ENCODE measurements around the gene P2RY2. TPM values are rescaled to one million over a fixed set of nuclear protein-coding genes. Genes with fewer than 3 reads are reported as not detected.

P2RY2 gene
- total RNA-seq, 1 donor from 2014 or later, result not detected

DNA sequence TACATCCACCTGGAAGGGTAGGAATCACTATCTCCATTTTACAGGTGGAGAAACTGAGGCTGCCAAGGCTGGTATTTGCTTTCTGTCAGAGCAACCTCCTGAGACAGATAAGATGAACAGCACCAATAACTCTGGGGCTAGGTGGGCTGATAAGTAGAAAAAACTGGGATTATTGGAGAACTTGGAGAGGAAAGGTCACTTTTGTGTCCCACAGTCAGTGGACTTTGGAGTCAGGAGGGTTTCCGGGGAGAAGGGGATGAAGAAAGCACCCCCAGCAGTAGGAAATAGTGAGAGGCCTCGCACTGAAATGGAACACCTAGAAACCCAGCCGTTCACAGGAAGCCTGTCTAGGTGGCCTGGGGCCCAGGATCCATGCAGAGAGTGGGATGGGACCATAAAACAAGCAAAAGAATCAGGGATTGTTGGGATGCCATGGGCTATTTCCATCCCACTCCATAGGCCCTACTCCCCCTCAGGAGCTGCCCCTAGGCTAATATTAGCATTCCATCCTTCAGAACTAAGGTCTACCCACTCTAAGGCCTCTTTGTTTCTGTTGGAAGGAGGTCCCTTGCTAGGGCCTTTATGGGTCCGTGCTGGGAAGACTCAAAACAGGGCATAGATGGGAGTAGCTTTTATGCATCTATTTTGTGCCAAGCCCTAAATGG lies 45.0 kb upstream of the P2RY2 start:
- DNase-seq (ENCODE audit: extremely low spot score, unreplicated experiment), result no peak
- no peak overlapping the region for H3K4me3 Mint-ChIP-seq (ENCODE audit: unreplicated experiment)
- H3K27ac Mint-ChIP-seq (ENCODE audit: unreplicated experiment), result no peak overlapping the region
- peaks cover 16% of the 10 kb centered on the region for H3K4me1 Mint-ChIP-seq (ENCODE audit: unreplicated experiment)
- no peaks in the 10 kb centered on the region for H3K9me3 Mint-ChIP-seq (ENCODE audit: unreplicated experiment)
- no peaks in the 10 kb centered on the region for H3K36me3 Mint-ChIP-seq (ENCODE audit: unreplicated experiment)
- TF ChIP-seq, protein P1, sequence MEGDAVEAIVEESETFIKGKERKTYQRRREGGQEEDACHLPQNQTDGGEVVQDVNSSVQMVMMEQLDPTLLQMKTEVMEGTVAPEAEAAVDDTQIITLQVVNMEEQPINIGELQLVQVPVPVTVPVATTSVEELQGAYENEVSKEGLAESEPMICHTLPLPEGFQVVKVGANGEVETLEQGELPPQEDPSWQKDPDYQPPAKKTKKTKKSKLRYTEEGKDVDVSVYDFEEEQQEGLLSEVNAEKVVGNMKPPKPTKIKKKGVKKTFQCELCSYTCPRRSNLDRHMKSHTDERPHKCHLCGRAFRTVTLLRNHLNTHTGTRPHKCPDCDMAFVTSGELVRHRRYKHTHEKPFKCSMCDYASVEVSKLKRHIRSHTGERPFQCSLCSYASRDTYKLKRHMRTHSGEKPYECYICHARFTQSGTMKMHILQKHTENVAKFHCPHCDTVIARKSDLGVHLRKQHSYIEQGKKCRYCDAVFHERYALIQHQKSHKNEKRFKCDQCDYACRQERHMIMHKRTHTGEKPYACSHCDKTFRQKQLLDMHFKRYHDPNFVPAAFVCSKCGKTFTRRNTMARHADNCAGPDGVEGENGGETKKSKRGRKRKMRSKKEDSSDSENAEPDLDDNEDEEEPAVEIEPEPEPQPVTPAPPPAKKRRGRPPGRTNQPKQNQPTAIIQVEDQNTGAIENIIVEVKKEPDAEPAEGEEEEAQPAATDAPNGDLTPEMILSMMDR (IDR thresholded peaks at IDR 0.05), result no peak
- peaks cover under 1% of the 10 kb centered on the region for H3K27me3 Mint-ChIP-seq (ENCODE audit: unreplicated experiment)

DNA sequence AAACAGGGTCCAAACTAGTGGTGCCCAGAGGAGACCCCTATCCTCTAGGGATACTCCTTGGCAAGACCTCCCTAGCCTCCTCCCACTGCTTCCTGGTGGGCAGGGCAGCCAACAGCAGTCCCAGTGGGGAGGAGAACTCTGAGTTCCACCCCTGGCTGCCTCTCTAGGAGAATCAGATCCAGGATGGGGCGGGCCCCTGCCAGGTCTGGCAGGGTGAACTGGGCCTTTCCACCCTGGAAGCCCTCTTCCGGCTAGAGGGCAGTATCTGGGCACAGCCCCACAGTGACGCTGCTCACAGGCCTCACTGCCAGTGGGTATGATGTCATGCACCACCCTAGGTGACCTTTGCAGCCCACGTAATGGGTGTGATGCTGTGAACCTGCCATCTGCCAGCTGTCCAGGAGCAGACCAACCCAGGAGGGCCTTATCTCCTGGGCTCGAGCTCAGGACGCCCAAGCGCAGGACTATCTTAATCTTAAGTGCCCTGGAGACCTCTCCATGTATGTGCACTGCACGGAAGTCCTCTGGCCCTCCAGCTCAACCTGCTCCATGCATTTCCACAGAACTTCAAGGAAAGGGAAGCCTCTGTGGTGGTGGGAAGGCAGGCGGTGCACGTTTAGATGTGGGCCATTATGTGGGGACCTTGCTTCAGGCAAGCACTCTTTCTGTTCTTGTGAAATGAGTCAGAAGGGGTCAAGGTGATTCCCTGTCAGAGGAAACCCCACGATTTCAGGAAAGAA lies 44.2 kb upstream of the P2RY2 start:
- DNase-seq (ENCODE audit: extremely low spot score, unreplicated experiment), result no peak
- TF ChIP-seq, protein P1 (IDR thresholded peaks at IDR 0.05), result no peak
- Mint-ChIP-seq H3K4me1 (ENCODE audit: unreplicated experiment) (peaks cover 12% of the 10 kb centered on the region), H3K9me3 (ENCODE audit: unreplicated experiment) (no peaks in the 10 kb centered on the region), H3K27ac (ENCODE audit: unreplicated experiment) (no peak overlapping the region), H3K4me3 (ENCODE audit: unreplicated experiment) (no peak overlapping the region), H3K27me3 (ENCODE audit: unreplicated experiment) (peaks cover 3% of the 10 kb centered on the region), H3K36me3 (ENCODE audit: unreplicated experiment) (no peaks in the 10 kb centered on the region)

DNA sequence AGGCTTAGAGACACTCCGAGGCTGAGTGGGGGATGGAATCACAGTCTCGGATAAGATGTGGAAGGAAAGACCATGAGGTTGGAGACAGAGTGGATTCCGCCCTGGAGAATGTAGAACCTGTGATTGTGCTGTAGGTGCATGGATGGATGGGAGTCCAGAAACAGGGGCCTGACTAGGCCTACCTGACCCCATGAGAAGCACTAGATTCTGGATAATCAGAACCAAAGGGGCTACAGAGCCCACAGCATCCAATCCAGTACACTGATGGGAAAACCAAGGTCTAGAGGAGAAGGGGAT lies 43.6 kb upstream of the P2RY2 start:
- Mint-ChIP-seq H3K9me3 (ENCODE audit: unreplicated experiment) (no peaks in the 10 kb centered on the region), H3K36me3 (ENCODE audit: unreplicated experiment) (no peaks in the 10 kb centered on the region), H3K4me1 (ENCODE audit: unreplicated experiment) (peaks cover 9% of the 10 kb centered on the region), H3K27me3 (ENCODE audit: unreplicated experiment) (peaks cover 3% of the 10 kb centered on the region), H3K4me3 (ENCODE audit: unreplicated experiment) (no peak overlapping the region), H3K27ac (ENCODE audit: unreplicated experiment) (no peak overlapping the region)
- no peak for DNase-seq (ENCODE audit: extremely low spot score, unreplicated experiment)
- TF ChIP-seq, protein P1 (IDR thresholded peaks at IDR 0.05), result no peak

DNA sequence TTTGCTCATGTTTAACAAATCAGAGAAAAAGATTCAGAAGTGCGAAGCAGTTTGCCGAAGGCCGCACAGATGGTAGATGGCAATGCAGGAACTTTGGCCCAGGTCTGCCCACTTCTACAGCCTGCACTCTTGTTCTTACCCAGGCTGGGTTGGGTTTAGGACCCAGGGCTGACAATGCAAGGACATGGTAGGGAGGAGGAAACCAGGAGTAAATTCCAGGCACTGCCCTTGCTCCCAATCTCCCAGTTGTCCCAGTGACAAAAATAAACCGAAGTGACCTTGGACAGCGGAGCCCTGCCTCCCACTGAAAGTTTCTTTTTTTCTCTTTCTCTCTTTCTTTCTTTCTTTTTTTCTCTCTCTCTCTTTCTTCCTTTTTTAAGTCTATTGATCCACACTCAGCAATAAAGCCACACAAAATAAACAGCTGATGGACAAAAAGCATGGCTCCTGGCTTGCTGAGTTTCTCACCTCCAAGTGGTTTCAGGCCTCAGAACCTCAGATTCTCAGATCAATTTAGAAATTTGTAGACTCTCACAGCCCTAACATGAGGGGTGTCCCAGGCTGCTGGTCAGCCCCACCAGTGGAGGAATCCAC lies 42.4 kb upstream of the P2RY2 start:
- peaks cover 9% of the 10 kb centered on the region for H3K4me1 Mint-ChIP-seq (ENCODE audit: unreplicated experiment)
- DNase-seq (ENCODE audit: extremely low spot score, unreplicated experiment), result no peak
- H3K4me3 Mint-ChIP-seq (ENCODE audit: unreplicated experiment), result no peak overlapping the region
- no peaks in the 10 kb centered on the region for H3K36me3 Mint-ChIP-seq (ENCODE audit: unreplicated experiment)
- no peaks in the 10 kb centered on the region for H3K9me3 Mint-ChIP-seq (ENCODE audit: unreplicated experiment)
- TF ChIP-seq, protein P1 (IDR thresholded peaks at IDR 0.05), result no peak
- no peak overlapping the region for H3K27ac Mint-ChIP-seq (ENCODE audit: unreplicated experiment)
- peaks cover 5% of the 10 kb centered on the region for H3K27me3 Mint-ChIP-seq (ENCODE audit: unreplicated experiment)

DNA sequence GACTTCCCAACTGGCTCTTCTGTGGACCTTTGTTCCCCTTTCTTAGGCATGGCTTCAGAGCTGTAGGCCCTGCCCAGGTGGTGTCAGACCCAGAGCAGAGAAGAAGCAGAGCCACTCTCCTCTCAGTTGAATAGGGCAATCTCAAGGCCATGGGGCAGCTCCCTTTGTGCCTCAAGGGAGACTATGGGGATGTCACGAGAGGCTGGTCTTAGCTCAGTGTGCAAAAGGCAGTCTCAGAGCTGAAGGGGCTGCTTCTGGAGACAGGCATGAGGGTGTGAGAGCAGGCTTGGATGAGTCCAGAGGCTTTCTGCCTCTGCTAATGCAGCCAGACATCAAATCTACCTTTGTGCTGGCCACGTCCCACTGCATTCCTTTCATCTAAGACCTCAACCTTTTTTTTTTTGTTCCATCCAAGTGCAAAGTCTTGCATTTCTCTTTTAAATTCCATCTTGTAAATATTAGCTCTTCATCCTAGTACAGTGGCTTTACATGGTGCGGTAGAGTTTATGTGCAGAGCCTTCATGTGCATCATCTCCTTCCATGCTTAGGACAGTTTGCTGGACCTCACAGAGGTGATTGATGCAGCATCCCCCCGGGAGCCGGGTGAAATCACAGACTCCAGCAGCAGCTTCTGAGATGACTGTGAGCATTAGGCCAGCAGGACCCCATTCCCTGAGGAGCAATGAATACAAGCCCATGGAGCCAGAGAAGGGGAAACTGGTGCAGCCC lies 41.8 kb upstream of the P2RY2 start:
- TF ChIP-seq, protein P1 (IDR thresholded peaks at IDR 0.05), result no peak
- no peak overlapping the region for H3K27ac Mint-ChIP-seq (ENCODE audit: unreplicated experiment)
- H3K36me3 Mint-ChIP-seq (ENCODE audit: unreplicated experiment), result no peaks in the 10 kb centered on the region
- no peak for DNase-seq (ENCODE audit: extremely low spot score, unreplicated experiment)
- H3K4me1 Mint-ChIP-seq (ENCODE audit: unreplicated experiment), result peaks cover 9% of the 10 kb centered on the region
- H3K4me3 Mint-ChIP-seq (ENCODE audit: unreplicated experiment), result no peak overlapping the region
- H3K27me3 Mint-ChIP-seq (ENCODE audit: unreplicated experiment), result peaks cover 8% of the 10 kb centered on the region
- H3K9me3 Mint-ChIP-seq (ENCODE audit: unreplicated experiment), result no peaks in the 10 kb centered on the region

Measured in osteocyte (in vitro differentiated cells).